OCI-LY1 (cell line): ENCODE results near the gene DNAH9.

Source experiments
- H2AFZ ChIP-seq: fragments of 200-600 bp; sonication (generic), shearing (Covaris generic); 2 replicates; pipeline ENCODE4 v1.6.0; 2014; ENCODE audit warnings: antibody characterized with exemption, mild to moderate bottlenecking, low read length
- H3F3A ChIP-seq: fragments of 200-600 bp; sonication (generic), shearing (Covaris generic); 2 replicates; pipeline ENCODE4 v1.6.0; 2014; ENCODE audit warnings: mild to moderate bottlenecking, antibody characterized with exemption, low read length, moderate library complexity; ENCODE audit not compliant: insufficient read depth
- H3K27ac ChIP-seq: fragments of 200-600 bp; sonication (generic); 2 replicates; pipeline ENCODE4 v1.5.1; 2014; ENCODE audit warnings: low read length, mixed run types, mild to moderate bottlenecking, low read depth; ENCODE audit not compliant: poor library complexity, severe bottlenecking
- H3K27me3 ChIP-seq: fragments of 200-600 bp; sonication (generic); 2 replicates; pipeline ENCODE4 v1.6.0; 2014; ENCODE audit warnings: antibody characterized with exemption, mild to moderate bottlenecking, low read length, moderate library complexity; ENCODE audit not compliant: insufficient read depth
- H3K36me3 ChIP-seq: fragments of 200-600 bp; sonication (generic); 2 replicates; pipeline ENCODE4 v1.6.1; 2014; ENCODE audit warnings: mild to moderate bottlenecking, antibody characterized with exemption, low read length, moderate library complexity, mixed read lengths; ENCODE audit not compliant: insufficient read depth
- H3K4me1 ChIP-seq: fragments of 200-600 bp; sonication (generic); 2 replicates; pipeline ENCODE4 v1.5.1; 2014; ENCODE audit warnings: mild to moderate bottlenecking, low read length, moderate library complexity; ENCODE audit not compliant: insufficient read depth, severe bottlenecking
- H3K4me2 ChIP-seq: fragments of 200-600 bp; sonication (generic), shearing (Covaris generic); 2 replicates; pipeline ENCODE4 v1.6.1; 2014; ENCODE audit warnings: low read length
- H3K4me3 ChIP-seq: fragments of 200-600 bp; sonication (generic); 2 replicates; pipeline ENCODE4 v1.5.1; 2014; ENCODE audit warnings: low read length, low read depth, mild to moderate bottlenecking, mixed read lengths; ENCODE audit not compliant: poor library complexity, severe bottlenecking
- H3K79me2 ChIP-seq: fragments of 200-600 bp; shearing (Covaris generic); 2 replicates; pipeline ENCODE4 v1.6.1; 2016; ENCODE audit warnings: mixed run types, low read length, mixed read lengths; ENCODE audit not compliant: insufficient read depth
- H3K9ac ChIP-seq: fragments of 200-600 bp; sonication (generic), shearing (Covaris generic); 2 replicates; pipeline ENCODE4 v1.6.1; 2014; ENCODE audit warnings: mild to moderate bottlenecking, low read length, mixed read lengths
- H3K9me2 ChIP-seq: fragments of 200-600 bp; sonication (generic), shearing (Covaris generic); 2 replicates; pipeline ENCODE4 v1.6.1; 2014; ENCODE audit warnings: low read depth, mild to moderate bottlenecking, low read length, mixed read lengths
- H3K9me3 ChIP-seq: fragments of 200-600 bp; shearing (Covaris generic); 2 replicates; pipeline ENCODE4 v1.6.1; 2014; ENCODE audit warnings: low read length, mixed read lengths
- H4K20me1 ChIP-seq: fragments of 200-600 bp; sonication (generic), shearing (Covaris generic); 2 replicates; pipeline ENCODE4 v1.6.0; 2016; ENCODE audit warnings: mild to moderate bottlenecking, low read length; ENCODE audit not compliant: insufficient read depth
- EZH2 ChIP-seq: fragments of 200-600 bp; sonication (generic), shearing (Covaris generic); IDR thresholded peaks from 2 replicates; pipeline ENCODE4 v1.8.0; 2017; ENCODE audit warnings: borderline replicate concordance, mixed run types, mild to moderate bottlenecking, antibody characterized with exemption, low read length, moderate library complexity, mixed read lengths
- TF ChIP-seq, protein P1 (sequence below): fragments of 200-600 bp; sonication (generic), shearing (Covaris generic); IDR thresholded peaks from 2 replicates; pipeline ENCODE4 v1.5.1; 2017; ENCODE audit warnings: mild to moderate bottlenecking, antibody characterized with exemption, low read length, moderate library complexity, mixed read lengths

DNAH9 gene

DNA sequence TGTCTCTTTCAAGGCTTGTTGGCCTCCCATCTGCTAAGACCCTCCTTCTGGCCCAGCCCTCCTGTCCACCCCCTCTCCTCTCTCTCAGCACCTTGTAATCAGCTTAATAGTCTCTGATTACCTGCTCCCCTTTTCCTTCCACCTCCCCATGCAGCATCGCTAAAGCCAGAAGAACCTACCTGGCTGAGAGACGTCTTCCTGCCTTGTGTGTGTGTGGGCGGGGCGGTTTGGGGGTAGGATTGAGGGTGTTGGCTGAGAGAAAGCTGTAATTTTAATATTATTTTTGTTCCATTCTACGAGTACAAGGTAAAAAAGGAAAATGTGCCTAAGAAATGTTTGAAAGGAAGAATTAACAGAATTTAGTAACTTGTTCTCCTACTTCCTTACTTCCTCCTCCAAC is 3.4 kb downstream of the DNAH9 start:
- Histone ChIP-seq H3K9me3 (no peaks in the 10 kb centered on the region), H3K9ac (no peak overlapping the region)

DNA sequence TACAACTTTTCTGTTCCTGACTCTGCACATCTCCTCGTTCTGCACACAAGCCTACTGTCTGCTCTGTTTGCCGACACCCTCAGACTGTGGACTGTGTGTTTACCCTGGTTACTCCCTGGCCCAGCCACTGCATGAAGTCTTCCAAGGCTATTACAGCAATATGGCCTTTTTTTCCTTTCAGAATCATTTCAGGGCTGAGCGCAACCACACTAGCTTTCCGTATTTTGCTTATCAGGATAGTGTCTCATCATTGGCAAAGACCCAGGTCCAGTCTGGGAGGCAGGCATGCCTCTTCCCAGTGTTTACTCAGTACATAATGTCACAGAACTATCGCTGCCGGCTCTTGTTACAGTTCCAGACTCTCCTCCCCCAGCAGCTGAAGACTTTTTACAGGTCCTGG is 10.1 kb downstream of the DNAH9 start:
- no peaks in the 10 kb centered on the region for H3K9me2 ChIP-seq
- H3K79me2 ChIP-seq, result no peaks in the 10 kb centered on the region
- H3K4me2 ChIP-seq, result no peak overlapping the region
- H3K4me1 ChIP-seq, result no peaks in the 10 kb centered on the region
- no peaks in the 10 kb centered on the region for H3F3A ChIP-seq
- H3K9me3 ChIP-seq, result no peaks in the 10 kb centered on the region
- no peak overlapping the region for H3K27ac ChIP-seq
- H3K27me3 ChIP-seq, result no peaks in the 10 kb centered on the region
- no peaks in the 10 kb centered on the region for H3K36me3 ChIP-seq
- H3K9ac ChIP-seq, result no peak overlapping the region
- no peak overlapping the region for H2AFZ ChIP-seq
- no peak overlapping the region for H3K4me3 ChIP-seq
- TF ChIP-seq, protein P1, sequence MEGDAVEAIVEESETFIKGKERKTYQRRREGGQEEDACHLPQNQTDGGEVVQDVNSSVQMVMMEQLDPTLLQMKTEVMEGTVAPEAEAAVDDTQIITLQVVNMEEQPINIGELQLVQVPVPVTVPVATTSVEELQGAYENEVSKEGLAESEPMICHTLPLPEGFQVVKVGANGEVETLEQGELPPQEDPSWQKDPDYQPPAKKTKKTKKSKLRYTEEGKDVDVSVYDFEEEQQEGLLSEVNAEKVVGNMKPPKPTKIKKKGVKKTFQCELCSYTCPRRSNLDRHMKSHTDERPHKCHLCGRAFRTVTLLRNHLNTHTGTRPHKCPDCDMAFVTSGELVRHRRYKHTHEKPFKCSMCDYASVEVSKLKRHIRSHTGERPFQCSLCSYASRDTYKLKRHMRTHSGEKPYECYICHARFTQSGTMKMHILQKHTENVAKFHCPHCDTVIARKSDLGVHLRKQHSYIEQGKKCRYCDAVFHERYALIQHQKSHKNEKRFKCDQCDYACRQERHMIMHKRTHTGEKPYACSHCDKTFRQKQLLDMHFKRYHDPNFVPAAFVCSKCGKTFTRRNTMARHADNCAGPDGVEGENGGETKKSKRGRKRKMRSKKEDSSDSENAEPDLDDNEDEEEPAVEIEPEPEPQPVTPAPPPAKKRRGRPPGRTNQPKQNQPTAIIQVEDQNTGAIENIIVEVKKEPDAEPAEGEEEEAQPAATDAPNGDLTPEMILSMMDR, result no peak
- no peak for TF ChIP-seq EZH2
- no peaks in the 10 kb centered on the region for H4K20me1 ChIP-seq

More for the DNA sequence above, 3.4 kb downstream of the DNAH9 start:
- no peaks in the 10 kb centered on the region for H3K79me2 ChIP-seq
- no peaks in the 10 kb centered on the region for H3K27me3 ChIP-seq
- H3K4me1 ChIP-seq, result no peaks in the 10 kb centered on the region
- no peak overlapping the region for H3K4me2 ChIP-seq
- no peaks in the 10 kb centered on the region for H3F3A ChIP-seq
- H3K27ac ChIP-seq, result no peak overlapping the region
- no peak overlapping the region for H2AFZ ChIP-seq
- no peaks in the 10 kb centered on the region for H3K9me2 ChIP-seq
- TF ChIP-seq EZH2, result no peak
- H3K36me3 ChIP-seq, result no peaks in the 10 kb centered on the region
- H4K20me1 ChIP-seq, result no peaks in the 10 kb centered on the region
- H3K4me3 ChIP-seq, result no peak overlapping the region

DNA sequence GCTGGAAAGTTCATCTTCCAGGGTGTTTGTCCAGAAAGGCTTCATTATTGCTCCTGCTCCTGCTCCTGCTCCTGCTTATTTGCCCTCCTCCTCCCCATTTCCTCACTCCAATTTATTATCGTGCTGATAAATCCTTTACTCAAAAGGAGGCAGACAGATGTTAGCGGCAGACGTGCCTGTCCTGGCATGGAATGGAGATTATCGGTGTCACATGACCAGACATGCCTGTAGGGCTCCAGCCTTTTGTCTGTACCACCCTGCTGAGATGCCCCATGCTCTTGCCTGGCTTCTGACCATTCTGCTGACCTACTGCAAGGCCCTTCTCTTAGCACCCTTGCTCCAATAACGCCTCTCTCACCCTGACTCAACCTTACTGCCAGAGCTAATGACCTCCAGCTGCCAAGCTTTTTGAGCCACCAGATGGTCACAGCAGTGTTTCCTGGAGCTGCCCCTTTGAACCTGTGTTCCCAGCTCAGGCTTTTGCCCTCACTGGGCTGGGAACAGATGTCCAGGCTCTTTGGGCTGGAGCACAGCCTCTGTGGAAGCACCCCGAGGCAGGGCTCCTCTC is 12.8 kb downstream of the DNAH9 start:
- Histone ChIP-seq H3K79me2 (no peaks in the 10 kb centered on the region), H3K9ac (no peak overlapping the region), H3K27me3 (no peaks in the 10 kb centered on the region), H3K4me3 (no peak overlapping the region), H3F3A (no peaks in the 10 kb centered on the region), H3K4me1 (no peaks in the 10 kb centered on the region), H3K4me2 (no peak overlapping the region), H3K9me2 (no peaks in the 10 kb centered on the region), H4K20me1 (no peaks in the 10 kb centered on the region), H3K36me3 (no peaks in the 10 kb centered on the region), H3K27ac (no peak overlapping the region), H2AFZ (no peak overlapping the region), H3K9me3 (no peaks in the 10 kb centered on the region)
- TF ChIP-seq, protein P1, result no peak
- no peak for TF ChIP-seq EZH2

DNA sequence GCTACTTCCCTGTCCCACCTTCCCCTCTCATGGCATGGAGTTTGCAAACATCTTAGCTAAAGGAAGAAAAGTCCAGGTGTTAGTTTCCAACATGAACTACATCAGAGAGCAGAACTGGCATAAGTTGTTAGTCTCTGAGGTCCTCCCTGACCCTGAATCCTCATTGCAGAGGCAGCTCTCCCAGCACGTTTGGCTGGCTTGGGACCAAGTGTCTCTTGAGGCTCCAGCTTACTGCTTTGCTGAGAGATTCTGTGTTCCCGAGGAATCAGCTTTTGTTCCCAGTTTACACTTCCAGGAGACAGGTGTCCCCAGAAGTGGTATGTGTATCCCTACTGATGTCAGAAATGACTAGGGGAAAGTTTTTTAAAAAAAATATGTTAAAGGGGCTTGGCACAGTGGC is 14.7 kb downstream of the DNAH9 start:
- H3K27me3 ChIP-seq, result no peaks in the 10 kb centered on the region
- H3K27ac ChIP-seq, result no peak overlapping the region
- no peaks in the 10 kb centered on the region for H3F3A ChIP-seq
- H3K4me2 ChIP-seq, result no peak overlapping the region
- no peak overlapping the region for H3K9ac ChIP-seq
- H3K4me1 ChIP-seq, result no peaks in the 10 kb centered on the region
- H3K36me3 ChIP-seq, result no peaks in the 10 kb centered on the region
- TF ChIP-seq, protein P1, result no peak
- no peak for TF ChIP-seq EZH2
- H3K4me3 ChIP-seq, result no peak overlapping the region
- no peaks in the 10 kb centered on the region for H3K79me2 ChIP-seq
- no peaks in the 10 kb centered on the region for H3K9me2 ChIP-seq
- H3K9me3 ChIP-seq, result no peaks in the 10 kb centered on the region
- no peak overlapping the region for H2AFZ ChIP-seq
- H4K20me1 ChIP-seq, result no peaks in the 10 kb centered on the region
